HCT116 (cell line): Measurements from ENCODE around the gene BTNL2. TPM values are rescaled to one million over a fixed set of nuclear protein-coding genes. Genes with fewer than 3 reads are reported as not detected.

ENCODE experiments used
- ATAC-seq: fragments of 200-7000 bp; cut with Tn5 transposase; 2 replicates; pipeline ENCODE4 v1.9.1; 2020; ENCODE audit warnings: mild to moderate bottlenecking, moderate library complexity
- BruUV-seq: library from RNA; stranded (reverse); fragments of 400-500 nt; replicated peaks from 2 replicates; lab custom pipeline; 2021; lab: Mats Ljungman, UMichigan
- CTCF ChIA-PET: fragments of 300-600 bp; sonication (Branson Sonifier 250); formaldehyde crosslinking; loops from one replicate; lab custom pipeline; 2021; ENCODE audit warnings: antibody characterized with exemption; lab: Charles Lee
- POLR2A ChIA-PET: fragments of 300-600, 350-600 bp; sonication (Branson Sonifier 250); formaldehyde crosslinking; loops from one replicate; lab custom pipeline; 2021; ENCODE audit warnings: antibody characterized with exemption; lab: Charles Lee
- RAD21 ChIA-PET, 2 experiments: fragments of 300-600 bp; sonication (Branson Sonifier 250); formaldehyde crosslinking; loops; one replicate each; lab custom pipeline; 2023; ENCODE audit warnings: low total read pairs in 2 of 2; ENCODE audit not compliant: uncharacterized antibody in 2 of 2, unreplicated experiment in 2 of 2, low non-redundant PET in 1 of 2; lab: Charles Lee
- DNase-seq: peaks from one replicate; pipeline ENCODE4 v3.0.0-alpha.2; 2010; ENCODE audit warnings: low read depth, low spot score
- H2AFZ ChIP-seq: fragments of 200-600 bp; shearing (Covaris generic), sonication (generic); 2 replicates; pipeline ENCODE4 v1.6.1; 2017; ENCODE audit warnings: low read depth, mixed run types, mixed read lengths, antibody characterized with exemption, low read length; ENCODE audit not compliant: poor library complexity, severe bottlenecking
- H3K27ac ChIP-seq: 2 replicates; pipeline ENCODE4 v1.5.1; 2012; ENCODE audit warnings: low read depth, low read length
- H3K27me3 ChIP-seq: fragments of 200-600 bp; sonication (generic); 2 replicates; pipeline ENCODE4 v1.6.1; 2016; ENCODE audit warnings: mixed run types, low read length, mixed read lengths; ENCODE audit not compliant: insufficient read depth
- H3K36me3 ChIP-seq, 2 experiments: fragments of 200-500 bp in 1 of 2; fragments of 200-600 bp in 1 of 2; sonication (Bioruptor generic) in 1 of 2; sonication (generic) in 1 of 2; 2 replicates each; pipeline versions ENCODE4 v1.5.1 to v1.6.1; 2014 to 2016; ENCODE audit warnings: low read length in 2 of 2, inconsistent platforms in 1 of 2, mixed read lengths in 1 of 2, mixed run types in 1 of 2; ENCODE audit not compliant: insufficient read depth in 2 of 2, control insufficient read depth in 1 of 2
- H3K4me1 ChIP-seq, 2 experiments: fragments of 200-600 bp in 1 of 2; sonication (generic) in 1 of 2; 2 replicates each; pipeline versions ENCODE4 v1.5.1 to v1.6.1; 2012 to 2017; ENCODE audit warnings: low read length in 2 of 2, inconsistent platforms in 1 of 2, mild to moderate bottlenecking in 1 of 2, mixed read lengths in 1 of 2, mixed run types in 1 of 2, moderate library complexity in 1 of 2; ENCODE audit not compliant: insufficient read depth in 2 of 2, control insufficient read depth in 1 of 2
- H3K4me2 ChIP-seq: fragments of 200-600 bp; sonication (generic); 2 replicates; pipeline ENCODE4 v1.6.1; 2017; ENCODE audit warnings: mixed run types, low read length, mixed read lengths
- H3K4me3 ChIP-seq, 2 experiments: fragments of 200-600 bp in 1 of 2; sonication (generic) in 1 of 2; replicated peaks in 1 of 2; 2 replicates each; pipeline ENCODE4 v1.5.1; 2011 to 2016; ENCODE audit warnings: low read length in 2 of 2, control low read depth in 1 of 2, low read depth in 1 of 2, mild to moderate bottlenecking in 1 of 2, mixed read lengths in 1 of 2, mixed run types in 1 of 2
- H3K79me2 ChIP-seq: fragments of 200-600 bp; sonication (generic); 2 replicates; pipeline ENCODE4 v1.6.1; 2017; ENCODE audit warnings: mild to moderate bottlenecking, mixed run types, low read length, moderate library complexity, mixed read lengths; ENCODE audit not compliant: insufficient read depth
- H3K9ac ChIP-seq: fragments of 200-600 bp; sonication (generic); 2 replicates; pipeline ENCODE4 v1.6.1; 2016; ENCODE audit warnings: low read length, mixed read lengths
- H3K9me2 ChIP-seq: fragments of 200-600 bp; sonication (generic), shearing (Covaris generic); 2 replicates; pipeline ENCODE4 v1.6.1; 2017; ENCODE audit warnings: mixed run types, mild to moderate bottlenecking, moderate library complexity; ENCODE audit not compliant: insufficient read depth
- H3K9me3 ChIP-seq, 2 experiments: fragments of 200-500 bp in 1 of 2; fragments of 200-600 bp in 1 of 2; sonication (Bioruptor generic) in 1 of 2; sonication (generic) in 1 of 2; 2 replicates each; pipeline ENCODE4 v1.6.1; 2014 to 2017; ENCODE audit warnings: low read length in 2 of 2, mixed read lengths in 2 of 2, inconsistent platforms in 1 of 2, low read depth in 1 of 2, mild to moderate bottlenecking in 1 of 2, mixed run types in 1 of 2, moderate library complexity in 1 of 2; ENCODE audit not compliant: control insufficient read depth in 1 of 2, insufficient read depth in 1 of 2
- H4K20me1 ChIP-seq: fragments of 200-600 bp; sonication (generic), shearing (Covaris generic); 2 replicates; pipeline ENCODE4 v1.6.1; 2017; ENCODE audit warnings: mixed run types, mild to moderate bottlenecking, moderate library complexity; ENCODE audit not compliant: insufficient read depth
- CBX3 ChIP-seq: IDR thresholded peaks from 2 replicates; pipeline ENCODE4 v1.6.1; 2012; ENCODE audit warnings: low read depth
- CEBPB ChIP-seq: IDR thresholded peaks from 2 replicates; pipeline ENCODE4 v1.6.1; 2012; ENCODE audit warnings: low read depth
- EGR1 ChIP-seq: IDR thresholded peaks from 2 replicates; pipeline ENCODE4 v1.6.1; 2012; ENCODE audit warnings: low read depth
- ELF1 ChIP-seq: IDR thresholded peaks from 2 replicates; pipeline ENCODE4 v1.6.1; 2012; ENCODE audit warnings: low read depth, borderline replicate concordance
- EZH2phosphoT487 ChIP-seq: fragments of 200-600 bp; IDR thresholded peaks from 2 replicates; pipeline ENCODE4 v1.6.1; 2018; ENCODE audit warnings: antibody characterized with exemption, borderline replicate concordance
- FOSL1 ChIP-seq: IDR thresholded peaks from 2 replicates; pipeline ENCODE4 v1.6.1; 2012; ENCODE audit warnings: low read depth
- JUND ChIP-seq: IDR thresholded peaks from 2 replicates; pipeline ENCODE4 v1.6.1; 2012
- POLR2AphosphoS5 ChIP-seq: IDR thresholded peaks from 2 replicates; pipeline ENCODE4 v1.6.1; 2011; ENCODE audit warnings: mild to moderate bottlenecking, low read depth, low read length, moderate library complexity
- RAD21 ChIP-seq: IDR thresholded peaks from 2 replicates; pipeline ENCODE4 v1.6.1; 2012; ENCODE audit warnings: low read depth, mild to moderate bottlenecking
- SIN3A ChIP-seq: IDR thresholded peaks from 2 replicates; pipeline ENCODE4 v1.6.1; 2012; ENCODE audit warnings: low read depth
- SP1 ChIP-seq: IDR thresholded peaks from 2 replicates; pipeline ENCODE4 v1.6.1; 2012; ENCODE audit warnings: low read depth
- SRF ChIP-seq: IDR thresholded peaks from 2 replicates; pipeline ENCODE4 v1.6.1; 2012; ENCODE audit warnings: low read depth
- TCF7L2 ChIP-seq: IDR thresholded peaks from 2 replicates; pipeline ENCODE4 v1.7.0; 2011; ENCODE audit warnings: borderline replicate concordance, inconsistent platforms; ENCODE audit not compliant: insufficient read depth, insufficient read length; ENCODE audit errors: extremely low read depth
- ZBTB33 ChIP-seq: IDR thresholded peaks from 2 replicates; pipeline ENCODE4 v1.6.1; 2011; ENCODE audit warnings: mild to moderate bottlenecking, low read length, moderate library complexity; ENCODE audit not compliant: insufficient replicate concordance; ENCODE audit errors: extremely low read depth
- ZNF274 ChIP-seq: fragments of 200-500 bp; sonication (Bioruptor generic); IDR thresholded peaks from 2 replicates; pipeline ENCODE4 v1.6.1; 2014; ENCODE audit warnings: mild to moderate bottlenecking, low read depth, low read length, inconsistent platforms
- intact Hi-C: fragments of 100-400 bp; cut with micrococcal nuclease; formaldehyde crosslinking; loops from 2 replicates; pipeline ENCODE4 v1.10.0; 2022
- total RNA-seq: library from RNA; stranded (reverse); gene quantifications from one replicate; pipeline ENCODE4 v1.2.1, GENCODE V29; 2021; ENCODE audit not compliant: unreplicated experiment
- TF ChIP-seq, protein P1 (sequence below): IDR thresholded peaks from 2 replicates; pipeline ENCODE4 v1.6.1; 2012

Gene BTNL2
- total RNA-seq, 1 experiment from 2014 or later = not detected

GRCh38 chr6:32410906-32411305 is 3.9 kb upstream of the BTNL2 start:
- Histone ChIP-seq H3K27ac (no peak overlapping the region), H3K4me3 (no peak overlapping the region), H3K9ac (no peak overlapping the region), H3K79me2 (no peaks in the 10 kb centered on the region), H3K4me1 (peaks cover 0 to 11% of the 10 kb centered on the region in 2 experiments; a peak in 3 of 4 replicates), H3K9me3 (no peaks in the 10 kb centered on the region), H3K9me2 (no peaks in the 10 kb centered on the region), H2AFZ (no peak overlapping the region), H3K36me3 (no peaks in the 10 kb centered on the region), H3K27me3 (no peaks in the 10 kb centered on the region), H4K20me1 (no peaks in the 10 kb centered on the region), H3K4me2 (no peak overlapping the region)
- no TSS peak for BruUV-seq
- ATAC-seq (no peak), DNase-seq (no peak)
- ChIA-PET CTCF (interaction anchor here (0.6 to 1.0 kb wide), 2 partner anchors 9 to 280 kb away, joined by 3 read pairs; no protein-coding TSS in a partner anchor), RAD21 (no interaction called here), POLR2A (no interaction called here)
- intact Hi-C loops = loop anchor here (1.0 kb wide), 1 partner anchor 166 kb away; no protein-coding TSS in a partner anchor
- TF ChIP-seq ZBTB33 (no peak), ZNF274 (no peak), TCF7L2 (no peak), ELF1 (no peak), RAD21 (no peak), EZH2phosphoT487 (no peak), SIN3A (no peak)
- TF ChIP-seq, all 23 proteins: peak for 0

- no peak for DNase-seq
- H3K9me3 ChIP-seq = no peaks in the 10 kb centered on the region
- no peaks in the 10 kb centered on the region for H3K27me3 ChIP-seq
- H4K20me1 ChIP-seq = no peaks in the 10 kb centered on the region
- no peaks in the 10 kb centered on the region; a peak in 1 of 4 replicates for H3K4me1 ChIP-seq
- ChIA-PET CTCF (interaction anchor here (0.8 to 1.4 kb wide), 3 partner anchors 9 to 380 kb away, joined by 3 to 5 read pairs (median 4); no protein-coding TSS in a partner anchor), POLR2A (no interaction called here), RAD21 (no interaction called here)
- no peak overlapping the region for H3K4me2 ChIP-seq
- no peak overlapping the region for H2AFZ ChIP-seq
- BruUV-seq = no TSS peak
- no peaks in the 10 kb centered on the region for H3K9me2 ChIP-seq
- H3K9ac ChIP-seq = no peak overlapping the region
- H3K27ac ChIP-seq = no peak overlapping the region
- H3K4me3 ChIP-seq = no peak overlapping the region
- intact Hi-C loops = no loop called here
- H3K79me2 ChIP-seq = no peaks in the 10 kb centered on the region
- ATAC-seq = no peak
- no peaks in the 10 kb centered on the region for H3K36me3 ChIP-seq
- no peak for TF ChIP-seq CBX3
- TF ChIP-seq EZH2phosphoT487 = no peak
- TF ChIP-seq POLR2AphosphoS5 = no peak
- no peak for TF ChIP-seq SIN3A
- TF ChIP-seq EGR1 = no peak
- TF ChIP-seq, protein P1, sequence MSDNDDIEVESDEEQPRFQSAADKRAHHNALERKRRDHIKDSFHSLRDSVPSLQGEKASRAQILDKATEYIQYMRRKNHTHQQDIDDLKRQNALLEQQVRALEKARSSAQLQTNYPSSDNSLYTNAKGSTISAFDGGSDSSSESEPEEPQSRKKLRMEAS = no peak
- TF ChIP-seq FOSL1 = no peak
- TF ChIP-seq JUND = no peak
- TF ChIP-seq ELF1 = no peak
- TF ChIP-seq ZBTB33 = no peak
- no peak for TF ChIP-seq SP1
- no peak for TF ChIP-seq SRF
- TF ChIP-seq ZNF274 = no peak
- no peak for TF ChIP-seq CEBPB
- TF ChIP-seq TCF7L2 = no peak
Observed at GRCh38 chr6:32406197-32406596, 784 bp downstream of the BTNL2 start.
